T-helper 9 cell (primary cell): ENCODE results near the gene KRT73.

Experiments used
- DNase-seq: peaks from one replicate; pipeline ENCODE4 v3.0.0-alpha.2; 2020
- total RNA-seq, 2 donors: gene quantifications; one replicate each; lab custom pipeline; 2026; lab: John Stamatoyannopoulos, UW

KRT73 gene
- total RNA-seq, result 0.49 to 1.4 reads per million in 2 donors

- DNase-seq, result no peak
These were observed at the start of gene KRT73 for GRCh38 chr12:52618216-52618615. KRT73 (minus strand) TSS chr12:52618559; CDS start chr12:52618524, 35 bp downstream.

- no peak for DNase-seq
These were observed 49.6 kb upstream of the KRT73 start for GRCh38 chr12:52667931-52668330.

DNA sequence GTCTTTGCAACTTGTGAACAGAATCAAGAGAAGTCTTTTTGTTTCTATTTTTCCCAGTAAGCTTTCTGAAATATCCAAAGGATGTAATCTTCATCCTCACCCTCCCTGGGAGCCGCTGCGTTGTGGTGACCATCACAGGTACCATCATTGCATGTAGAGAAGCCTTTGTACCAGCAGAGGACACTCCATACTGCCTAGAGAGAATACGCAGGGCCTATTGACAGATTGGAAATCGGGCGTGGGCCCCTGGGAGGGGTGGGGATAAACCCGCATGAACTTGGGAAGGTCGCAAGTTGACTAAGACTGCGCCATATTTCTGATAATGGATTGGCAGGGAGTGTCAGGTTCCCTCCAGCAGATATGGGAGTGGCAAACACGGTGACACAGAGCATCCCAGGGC is 49.1 kb upstream of the KRT73 start:
- DNase-seq, result no peak

GRCh38 chr12:52666471-52666870 is 48.1 kb upstream of the KRT73 start:
- DNase-seq, result no peak

DNA sequence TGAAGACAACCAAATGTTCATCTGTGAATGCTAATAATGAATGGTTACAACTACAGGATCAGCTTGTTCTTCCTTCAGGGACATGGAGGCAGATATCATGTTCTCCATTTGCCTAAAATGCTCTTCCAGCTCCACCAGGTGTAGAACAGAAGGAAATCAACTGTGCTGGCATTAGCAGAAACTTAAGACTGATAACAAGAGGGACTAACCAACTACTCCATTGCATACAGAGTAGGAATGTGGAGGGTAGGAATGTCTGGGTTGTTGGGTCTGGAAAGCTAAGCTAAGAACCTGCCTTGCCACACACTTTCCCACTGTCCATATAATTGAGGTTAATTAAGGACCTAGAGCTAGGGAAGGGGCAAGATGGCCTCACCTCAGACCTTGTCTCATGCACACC is 45.1 kb upstream of the KRT73 start:
- DNase-seq, result no peak

GRCh38 chr12:52662918-52663229 is 44.5 kb upstream of the KRT73 start:
- no peak for DNase-seq

- DNase-seq, result no peak
These were observed 43.9 kb upstream of the KRT73 start for GRCh38 chr12:52662093-52662917.

- no peak for DNase-seq
These were observed 43.3 kb upstream of the KRT73 start for GRCh38 chr12:52661668-52662067.

GRCh38 chr12:52660934-52661499 is 42.7 kb upstream of the KRT73 start:
- DNase-seq, result no peak

DNA sequence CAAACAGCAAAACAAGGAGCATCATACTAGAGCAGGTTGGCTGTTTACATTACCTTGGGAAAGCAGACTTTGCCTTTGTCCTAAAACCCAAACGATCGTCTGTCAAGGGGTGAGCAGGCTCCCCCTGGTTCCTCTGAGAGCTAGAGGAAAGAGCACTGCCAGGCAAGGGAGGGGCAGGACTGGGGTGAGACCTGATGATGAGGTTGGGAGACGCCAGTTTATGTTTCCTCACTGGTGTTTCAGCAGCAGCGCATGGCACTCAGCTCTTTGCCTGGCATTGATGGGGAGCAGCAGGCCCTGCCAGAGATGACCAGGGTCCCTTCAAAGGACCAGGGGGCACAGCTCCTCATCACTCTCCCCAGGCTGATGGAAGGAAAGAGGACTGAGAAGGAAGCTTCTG is 41.6 kb upstream of the KRT73 start:
- DNase-seq, result no peak

DNA sequence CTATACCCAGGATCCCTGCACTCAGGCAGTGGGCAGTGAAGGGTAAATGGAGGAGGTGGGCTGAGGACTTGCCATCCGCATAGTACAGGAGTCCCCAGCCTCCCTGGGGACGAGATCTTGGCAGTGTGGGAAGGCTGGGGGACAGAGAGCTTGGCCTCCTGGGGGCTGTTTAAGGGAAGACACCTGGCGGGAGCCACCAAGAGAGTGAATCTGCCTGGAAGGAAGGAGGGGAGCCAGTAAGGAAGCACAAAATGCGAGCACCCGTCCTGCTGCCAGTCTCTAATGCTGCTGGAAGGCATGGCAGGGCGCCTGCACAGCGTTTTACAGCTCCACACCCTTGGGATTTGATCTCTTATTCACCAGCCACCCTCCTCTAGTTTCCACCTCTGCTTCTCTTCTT is 41.0 kb upstream of the KRT73 start:
- no peak for DNase-seq

- DNase-seq, result no peak
These were observed 39.8 kb upstream of the KRT73 start for GRCh38 chr12:52658196-52658595.

DNA sequence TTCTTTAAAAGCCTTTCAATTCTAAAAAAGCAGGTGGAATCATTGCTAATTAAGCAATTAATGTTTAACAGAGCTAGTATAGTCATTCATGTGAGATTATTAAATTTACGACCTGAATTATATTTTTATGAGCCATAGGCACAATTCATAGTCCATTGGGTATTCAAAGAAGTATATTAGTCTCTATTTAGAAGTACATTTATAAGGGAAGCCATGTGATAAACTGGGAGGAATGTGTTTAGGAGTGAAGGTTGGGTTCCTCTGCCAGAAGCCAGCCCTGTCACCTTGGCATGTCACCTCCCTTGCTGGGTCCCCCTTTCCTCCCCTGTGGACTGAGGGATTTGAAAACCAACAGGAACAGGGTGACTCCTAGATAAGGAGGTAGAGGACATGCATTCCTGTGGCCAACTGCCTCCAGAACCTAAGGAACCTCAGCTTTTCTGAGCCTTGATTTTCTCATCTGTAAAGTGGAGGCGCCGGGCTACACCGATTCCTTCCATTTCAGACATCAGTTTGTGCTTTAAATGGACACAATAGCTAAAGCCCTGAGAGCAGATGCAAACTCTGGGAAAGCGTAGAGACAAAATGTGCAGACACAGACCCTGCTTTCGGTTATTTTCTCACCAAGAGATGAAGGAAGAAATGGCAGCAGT is 39.0 kb upstream of the KRT73 start:
- no peak for DNase-seq

GRCh38 chr12:52656616-52657015 is 38.3 kb upstream of the KRT73 start:
- no peak for DNase-seq

- DNase-seq, result no peak
These were observed 37.4 kb upstream of the KRT73 start for GRCh38 chr12:52655720-52656124.

GRCh38 chr12:52655251-52655650 is 36.9 kb upstream of the KRT73 start:
- DNase-seq, result no peak

GRCh38 chr12:52651726-52652261 is 33.4 kb upstream of the KRT73 start, which contains the start of gene KRT2:
KRT2 (minus strand) TSS chr12:52652211; CDS start chr12:52652142, 69 bp downstream.
- no peak for DNase-seq

DNA sequence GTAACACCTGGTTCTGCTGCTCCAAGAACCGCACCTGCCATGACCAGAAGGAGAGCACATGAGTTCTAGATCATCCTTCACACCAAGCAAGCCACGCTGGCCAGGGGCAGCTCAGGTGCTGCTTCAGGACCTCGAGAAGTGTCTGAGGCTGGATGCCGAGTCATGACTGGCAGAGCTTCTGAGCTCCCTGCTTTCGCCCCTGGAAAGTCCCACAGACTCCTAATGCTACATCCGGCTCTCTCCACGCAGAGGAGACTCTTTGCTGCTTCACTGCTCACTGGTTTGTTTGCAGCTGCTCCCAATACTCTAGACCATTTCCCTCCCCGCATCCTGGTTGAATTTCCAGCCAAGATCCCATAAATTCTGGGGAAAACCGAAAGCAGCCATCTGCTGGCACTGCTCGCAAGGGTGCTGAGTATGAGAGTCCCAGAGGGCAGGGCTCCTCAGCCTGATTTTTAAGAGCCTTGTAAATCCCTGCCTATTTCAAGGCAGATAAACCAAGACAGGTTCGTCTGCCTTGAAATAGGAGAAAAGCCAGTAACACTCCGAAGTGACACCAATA is 32.2 kb upstream of the KRT73 start:
- DNase-seq, result no peak

- no peak for DNase-seq
These were observed 30.7 kb upstream of the KRT73 start for GRCh38 chr12:52649066-52649465.

GRCh38 chr12:52648012-52648550 is 29.7 kb upstream of the KRT73 start:
- no peak for DNase-seq

GRCh38 chr12:52647601-52648000 is 29.2 kb upstream of the KRT73 start:
- DNase-seq, result no peak

DNA sequence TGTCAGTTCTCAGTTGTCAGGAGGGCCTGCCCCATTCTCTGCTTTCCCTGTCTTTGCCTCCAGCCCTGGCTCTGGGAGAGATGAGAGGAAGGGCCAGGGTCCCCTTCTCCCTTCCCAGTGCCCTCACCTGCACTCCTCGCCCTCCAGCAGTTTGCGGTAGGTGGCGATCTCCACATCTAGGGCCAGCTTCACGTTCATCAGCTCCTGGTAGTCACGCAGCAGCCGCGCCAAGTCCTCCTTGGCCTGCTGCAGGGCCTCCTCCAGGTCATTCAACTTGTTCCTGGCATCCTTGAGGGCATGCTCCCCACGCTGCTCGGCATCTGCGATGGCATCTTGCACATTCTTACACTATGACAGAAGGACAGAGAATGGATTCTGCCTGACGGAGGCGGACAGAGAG is 28.3 kb upstream of the KRT73 start:
- no peak for DNase-seq

GRCh38 chr12:52645982-52646381 is 27.6 kb upstream of the KRT73 start:
- DNase-seq, result no peak
